IgD-negative memory B cell (primary cell): ENCODE data around the gene SEMA4F. TPM values are rescaled to one million over a fixed set of nuclear protein-coding genes. Genes with fewer than 3 reads are reported as not detected.
A peak's percentile ranks its signal among the peaks of the same experiment; 100 is the strongest.

Experiments
- H3K27ac Mint-ChIP-seq, 3 donors: one replicate each; pipeline ENCODE4 v1.8.0; 2020 to 2022; ENCODE audit warnings: mild to moderate bottlenecking in 3 of 3, mixed read lengths in 3 of 3, moderate library complexity in 1 of 3
- H3K27me3 Mint-ChIP-seq: one replicate; pipeline ENCODE4 v1.8.0; 2021; ENCODE audit warnings: mixed read lengths
- H3K36me3 Mint-ChIP-seq: one replicate; pipeline ENCODE4 v1.8.0; 2020; ENCODE audit warnings: mild to moderate bottlenecking, mixed read lengths
- H3K4me1 Mint-ChIP-seq, 3 donors: one replicate each; pipeline ENCODE4 v1.8.0; 2020 to 2022; ENCODE audit warnings: mixed read lengths in 3 of 3, mild to moderate bottlenecking in 1 of 3
- H3K4me3 Mint-ChIP-seq, 4 donors: one replicate each; pipeline ENCODE4 v1.8.0; 2020 to 2022; ENCODE audit warnings: mild to moderate bottlenecking in 4 of 4, mixed read lengths in 4 of 4, moderate library complexity in 3 of 4
- H3K9me3 Mint-ChIP-seq, 3 donors: one replicate each; pipeline ENCODE4 v1.8.0; 2020 to 2021; ENCODE audit warnings: mixed read lengths in 3 of 3, mild to moderate bottlenecking in 1 of 3
- polyA plus RNA-seq: library from polyadenylated mRNA; unstranded; fragments of 300-500 nt; fragmentation: Illumina TruSeq; gene quantifications from one replicate; pipeline ENCODE4 v1.2.3, GENCODE V29; 2021

Gene SEMA4F
- polyA plus RNA-seq, 1 donor from 2014 or later, result 6.4 TPM

GRCh38 chr2:74646834-74647482 lies 7.1 kb upstream of the SEMA4F start:
- H3K9me3 Mint-ChIP-seq, result no peaks in the 10 kb centered on the region
- H3K4me1 Mint-ChIP-seq, result peaks cover 0 to 3% (median 2%) of the 10 kb centered on the region in 3 donors

DNA sequence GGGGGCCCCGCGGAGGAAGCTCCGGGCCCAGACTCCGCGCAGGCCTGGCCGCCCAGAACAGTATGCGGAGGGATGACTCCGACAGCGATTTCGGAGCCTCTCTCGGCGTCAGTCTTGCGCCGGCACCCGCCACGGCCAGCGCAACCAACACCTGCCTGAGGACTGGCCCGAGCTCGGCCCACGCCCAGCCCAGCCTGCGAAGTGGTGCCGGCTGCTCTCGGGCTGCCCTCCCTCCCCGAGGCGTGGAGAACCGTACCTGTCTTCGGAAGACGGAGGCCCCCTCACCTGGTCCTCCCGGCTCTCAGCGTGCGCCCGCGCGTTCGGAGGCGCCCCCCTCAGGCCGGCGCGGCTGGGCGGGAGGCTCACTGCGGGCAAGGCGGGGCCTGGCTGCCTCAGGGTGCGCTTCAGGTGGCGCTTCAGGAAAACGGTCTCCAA lies 6.0 kb upstream of the SEMA4F start, which contains the start of gene M1AP:
TSS of gene M1AP (minus strand) at position 322 of the 435 bp plus-strand sequence. CDS start 8,055 bp downstream, outside the sequence.
- H3K4me3 Mint-ChIP-seq, result peak within 1 kb of the TSS in 2 of 4 donors; percentile 46 to 83
- peak within 1 kb of the TSS in 2 of 3 donors; percentile 23 to 44 for H3K27ac Mint-ChIP-seq
- peaks cover 2 to 4% (median 3%) of the 10 kb centered on the region in 3 donors for H3K4me1 Mint-ChIP-seq
- H3K27me3 Mint-ChIP-seq, result peaks cover 16% of the 10 kb centered on the region
- H3K36me3 Mint-ChIP-seq, result no peaks in the 10 kb centered on the region
- no peaks in the 10 kb centered on the region for H3K9me3 Mint-ChIP-seq

More at GRCh38 chr2:74646834-74647482, 7.1 kb upstream of the SEMA4F start:
- Mint-ChIP-seq H3K27me3 (peaks cover 16% of the 10 kb centered on the region), H3K36me3 (no peaks in the 10 kb centered on the region), H3K4me3 (no peak overlapping the region), H3K27ac (peak overlapping the region in 1 of 3 donors; percentile 44)

GRCh38 chr2:74653589-74653984 lies 460 bp upstream of the SEMA4F start:
- Mint-ChIP-seq H3K27me3 (peaks cover 9% of the 10 kb centered on the region), H3K36me3 (peaks cover 7% of the 10 kb centered on the region), H3K27ac (peak overlapping the region; percentile 78 to 96 (median 94)), H3K9me3 (no peaks in the 10 kb centered on the region), H3K4me3 (peak overlapping the region; percentile 93 to 99 (median 97)), H3K4me1 (peaks cover 9 to 14% (median 13%) of the 10 kb centered on the region in 3 donors)

DNA sequence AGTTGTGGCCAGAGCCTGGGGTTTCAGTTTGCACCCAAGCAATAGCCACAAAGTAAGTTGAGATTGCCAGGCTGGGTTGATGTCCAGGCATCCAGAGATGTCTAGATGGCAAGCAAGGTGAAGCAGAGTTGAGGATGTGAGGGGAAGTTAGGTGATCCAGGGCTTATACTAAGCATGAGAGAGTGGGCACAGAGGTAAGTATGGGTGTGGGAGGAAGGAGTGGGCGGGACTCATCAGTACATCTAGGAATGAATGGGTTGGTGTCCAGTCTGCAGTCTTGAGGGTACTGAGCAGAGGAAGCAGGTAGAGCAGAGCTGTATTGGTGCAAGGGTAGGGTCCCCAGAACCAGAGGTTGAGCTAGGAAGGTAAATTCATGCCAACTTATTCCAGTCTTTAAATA lies 1.5 kb downstream of the SEMA4F start:
- peak overlapping the region; percentile 6 to 99 (median 95) for H3K4me3 Mint-ChIP-seq
- H3K27me3 Mint-ChIP-seq, result no peaks in the 10 kb centered on the region
- H3K9me3 Mint-ChIP-seq, result no peaks in the 10 kb centered on the region
- H3K36me3 Mint-ChIP-seq, result peaks cover 11% of the 10 kb centered on the region
- H3K4me1 Mint-ChIP-seq, result peaks cover 9 to 14% (median 12%) of the 10 kb centered on the region in 3 donors
- H3K27ac Mint-ChIP-seq, result peak overlapping the region in 1 of 3 donors; percentile 33

- Mint-ChIP-seq H3K4me1 (peaks cover 5 to 13% (median 11%) of the 10 kb centered on the region in 3 donors), H3K4me3 (peak overlapping the region in 1 of 4 donors; percentile 51), H3K36me3 (peaks cover 11% of the 10 kb centered on the region), H3K27ac (no peak overlapping the region), H3K27me3 (no peaks in the 10 kb centered on the region), H3K9me3 (no peaks in the 10 kb centered on the region)
These were observed 4.5 kb downstream of the SEMA4F start for GRCh38 chr2:74658516-74658915.

GRCh38 chr2:74659462-74659861 lies 5.4 kb downstream of the SEMA4F start:
- no peaks in the 10 kb centered on the region for H3K27me3 Mint-ChIP-seq
- no peaks in the 10 kb centered on the region for H3K9me3 Mint-ChIP-seq
- peaks cover 11% of the 10 kb centered on the region for H3K36me3 Mint-ChIP-seq
- no peak overlapping the region for H3K4me3 Mint-ChIP-seq
- H3K4me1 Mint-ChIP-seq, result peaks cover 5 to 11% (median 10%) of the 10 kb centered on the region in 3 donors
- no peak overlapping the region for H3K27ac Mint-ChIP-seq

DNA sequence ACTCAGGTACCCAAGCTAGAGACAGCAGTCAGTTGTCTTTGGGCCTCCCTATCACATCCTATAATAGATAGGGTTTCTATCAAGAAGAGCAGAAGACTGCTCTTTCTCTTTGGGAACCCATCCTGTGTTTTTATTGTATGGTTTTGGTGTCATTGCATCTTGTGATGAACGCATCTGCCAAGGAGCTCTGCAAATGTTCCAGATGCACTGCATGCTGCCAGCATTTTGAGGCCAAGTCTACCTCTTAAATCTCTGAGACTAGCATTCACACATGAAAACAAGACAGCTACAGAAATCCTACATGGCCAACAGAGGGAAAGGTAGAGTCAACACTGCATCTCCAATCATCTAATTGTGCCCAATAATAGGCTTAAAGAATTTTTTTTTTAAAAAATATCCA lies 14.0 kb downstream of the SEMA4F start:
- Mint-ChIP-seq H3K4me1 (no peaks in the 10 kb centered on the region), H3K4me3 (no peak overlapping the region), H3K36me3 (peaks cover 12% of the 10 kb centered on the region), H3K27me3 (no peaks in the 10 kb centered on the region), H3K27ac (no peak overlapping the region), H3K9me3 (no peaks in the 10 kb centered on the region)

GRCh38 chr2:74670263-74670662 lies 16.2 kb downstream of the SEMA4F start:
- Mint-ChIP-seq H3K4me1 (no peaks in the 10 kb centered on the region), H3K36me3 (peaks cover 16% of the 10 kb centered on the region), H3K27ac (no peak overlapping the region)

GRCh38 chr2:74671479-74671878 lies 17.4 kb downstream of the SEMA4F start:
- Mint-ChIP-seq H3K27ac (no peak overlapping the region), H3K4me3 (no peak overlapping the region), H3K4me1 (peaks cover 0 to 1% (median 0%) of the 10 kb centered on the region in 3 donors), H3K36me3 (peaks cover 15% of the 10 kb centered on the region), H3K9me3 (no peaks in the 10 kb centered on the region), H3K27me3 (no peaks in the 10 kb centered on the region)

More at GRCh38 chr2:74670263-74670662, 16.2 kb downstream of the SEMA4F start:
- Mint-ChIP-seq H3K27me3 (no peaks in the 10 kb centered on the region), H3K9me3 (no peaks in the 10 kb centered on the region), H3K4me3 (no peak overlapping the region)

DNA sequence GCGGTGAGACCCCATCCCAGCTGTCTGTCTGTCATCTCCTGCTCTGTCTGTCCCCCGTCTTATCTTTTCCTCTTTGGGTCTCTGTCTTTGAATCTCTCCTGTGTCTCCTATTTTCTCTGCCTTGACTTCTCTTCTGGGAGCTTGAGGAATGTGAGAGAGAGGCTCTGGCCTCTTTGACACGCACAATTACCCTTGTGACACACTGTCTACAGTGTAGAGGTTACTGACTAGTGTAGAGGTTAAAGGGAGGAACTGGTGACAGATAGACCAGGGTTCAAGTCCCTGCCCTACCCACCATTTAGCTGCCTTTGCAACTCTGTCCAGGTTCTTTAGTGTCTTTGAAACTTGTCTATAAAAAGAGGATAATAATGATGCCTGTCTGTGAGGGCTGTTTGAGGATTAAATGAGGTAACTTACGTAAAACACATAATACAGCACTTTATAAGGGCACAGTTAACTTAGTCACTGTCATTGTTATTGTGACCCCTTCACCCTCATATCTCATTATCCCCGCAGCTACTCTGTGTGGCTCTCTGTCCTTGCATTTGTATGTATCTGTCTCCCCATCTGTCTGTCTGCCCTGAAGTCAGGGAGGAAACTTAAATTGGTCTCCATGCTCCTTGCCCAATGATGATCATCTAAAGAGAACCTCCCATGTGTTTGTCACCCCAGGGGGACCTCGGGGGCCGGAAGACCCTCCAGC lies 19.9 kb downstream of the SEMA4F start:
- H3K9me3 Mint-ChIP-seq, result no peaks in the 10 kb centered on the region
- H3K36me3 Mint-ChIP-seq, result peaks cover 16% of the 10 kb centered on the region
- H3K4me3 Mint-ChIP-seq, result no peak overlapping the region
- no peak overlapping the region for H3K27ac Mint-ChIP-seq
- H3K4me1 Mint-ChIP-seq, result peaks cover 0 to 1% (median 0%) of the 10 kb centered on the region in 3 donors
- H3K27me3 Mint-ChIP-seq, result no peaks in the 10 kb centered on the region

GRCh38 chr2:74675090-74675489 lies 21.0 kb downstream of the SEMA4F start:
- H3K9me3 Mint-ChIP-seq, result no peaks in the 10 kb centered on the region
- no peak overlapping the region for H3K4me3 Mint-ChIP-seq
- H3K36me3 Mint-ChIP-seq, result peaks cover 17% of the 10 kb centered on the region
- H3K27me3 Mint-ChIP-seq, result no peaks in the 10 kb centered on the region
- H3K27ac Mint-ChIP-seq, result no peak overlapping the region
- H3K4me1 Mint-ChIP-seq, result peaks cover 0 to 1% (median 0%) of the 10 kb centered on the region in 3 donors

DNA sequence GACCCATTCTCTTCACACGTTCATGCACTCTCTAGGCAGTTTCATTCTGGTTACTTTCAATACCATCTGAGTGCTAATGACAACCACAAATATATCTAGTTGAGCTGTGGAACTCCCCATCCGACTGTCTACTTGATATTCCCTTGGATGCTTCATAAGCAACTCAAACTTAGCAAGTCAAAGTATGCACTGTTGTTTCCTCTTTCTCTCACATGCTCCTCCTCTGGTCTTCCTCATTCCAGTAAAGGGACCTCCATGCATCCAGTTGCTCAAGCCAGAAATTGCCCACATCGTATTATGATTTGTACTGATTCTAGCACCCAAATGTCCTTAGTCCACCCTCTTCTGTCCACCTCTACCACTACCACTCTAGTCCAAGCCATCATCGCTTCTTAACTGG lies 22.3 kb downstream of the SEMA4F start:
- H3K36me3 Mint-ChIP-seq, result peaks cover 11% of the 10 kb centered on the region
- H3K4me1 Mint-ChIP-seq, result peaks cover 0 to 1% (median 0%) of the 10 kb centered on the region in 3 donors
- no peaks in the 10 kb centered on the region for H3K27me3 Mint-ChIP-seq
- H3K27ac Mint-ChIP-seq, result no peak overlapping the region
- no peak overlapping the region for H3K4me3 Mint-ChIP-seq
- no peaks in the 10 kb centered on the region for H3K9me3 Mint-ChIP-seq

DNA sequence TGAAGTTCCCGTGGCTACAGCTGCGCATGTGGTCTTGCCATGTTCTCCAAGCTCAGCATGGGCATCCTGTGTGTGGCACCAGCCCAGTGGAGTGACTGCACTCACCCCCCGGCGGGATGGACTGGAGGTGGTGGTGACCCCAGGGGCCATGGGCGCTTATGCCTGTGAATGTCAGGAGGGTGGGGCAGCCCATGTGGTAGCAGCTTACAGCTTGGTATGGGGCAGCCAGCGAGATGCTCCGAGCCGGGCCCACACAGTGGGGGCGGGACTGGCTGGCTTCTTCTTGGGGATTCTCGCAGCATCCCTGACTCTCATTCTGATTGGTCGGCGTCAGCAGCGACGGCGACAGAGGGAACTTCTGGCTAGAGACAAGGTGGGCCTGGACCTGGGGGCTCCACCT lies 25.6 kb downstream of the SEMA4F start:
- Mint-ChIP-seq H3K36me3 (peaks cover 10% of the 10 kb centered on the region), H3K9me3 (no peaks in the 10 kb centered on the region), H3K27me3 (no peaks in the 10 kb centered on the region), H3K27ac (no peak overlapping the region), H3K4me1 (peaks cover 0 to 1% (median 0%) of the 10 kb centered on the region in 3 donors), H3K4me3 (no peak overlapping the region)

DNA sequence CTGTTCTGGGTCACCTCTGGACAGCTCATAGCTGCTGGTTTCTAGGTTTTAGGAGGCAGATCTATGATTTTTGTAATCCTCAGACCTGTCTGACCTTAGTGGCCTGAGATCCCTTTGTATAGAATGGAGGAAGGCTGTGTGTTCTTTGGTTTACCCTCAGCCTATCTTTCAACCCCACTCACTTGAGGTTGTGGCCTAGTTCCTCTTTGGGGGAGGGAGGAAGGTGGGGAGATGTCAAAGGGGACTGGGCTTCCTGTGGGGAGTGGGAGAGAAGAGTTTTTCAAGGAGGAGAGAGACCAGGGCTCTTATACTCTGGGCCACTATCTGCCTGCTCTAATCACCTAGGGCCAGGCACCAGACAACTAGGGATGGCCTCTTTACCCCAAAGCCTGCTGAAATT lies 28.5 kb downstream of the SEMA4F start:
- Mint-ChIP-seq H3K4me1 (no peaks in the 10 kb centered on the region), H3K36me3 (peaks cover 6% of the 10 kb centered on the region), H3K27me3 (no peaks in the 10 kb centered on the region), H3K9me3 (no peaks in the 10 kb centered on the region), H3K4me3 (no peak overlapping the region), H3K27ac (no peak overlapping the region)

DNA sequence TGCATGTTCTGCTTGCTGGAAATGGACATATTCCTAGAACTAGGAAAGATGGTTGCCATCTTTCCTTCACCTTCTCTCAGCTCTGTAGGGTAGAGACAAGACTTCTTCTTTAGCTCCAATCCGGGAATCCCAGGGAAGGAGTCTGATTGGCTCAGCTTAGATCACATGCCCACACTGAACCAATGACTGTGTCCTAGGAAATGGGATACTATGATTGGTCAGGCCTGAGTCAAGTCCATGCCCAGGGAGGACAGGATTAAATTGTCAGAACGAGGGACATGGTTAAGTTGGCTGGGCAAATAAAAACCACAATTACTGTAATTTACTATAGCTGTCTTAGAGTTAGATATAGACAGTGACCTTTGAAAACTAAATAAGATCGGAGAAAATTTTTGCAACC lies 31.4 kb downstream of the SEMA4F start:
- H3K9me3 Mint-ChIP-seq, result no peaks in the 10 kb centered on the region
- no peaks in the 10 kb centered on the region for H3K27me3 Mint-ChIP-seq
- H3K4me3 Mint-ChIP-seq, result no peak overlapping the region
- H3K36me3 Mint-ChIP-seq, result peaks cover 5% of the 10 kb centered on the region
- no peak overlapping the region for H3K27ac Mint-ChIP-seq
- H3K4me1 Mint-ChIP-seq, result no peaks in the 10 kb centered on the region
